Measurements from ENCODE around the gene ZNF32. TPM values are rescaled to one million over a fixed set of nuclear protein-coding genes. Genes with fewer than 3 reads are reported as not detected.

The ZNF32 gene
- total RNA-seq, 4 donors from 2014 or later: 54.8 to 77.7 (median 57.4) TPM

DNA sequence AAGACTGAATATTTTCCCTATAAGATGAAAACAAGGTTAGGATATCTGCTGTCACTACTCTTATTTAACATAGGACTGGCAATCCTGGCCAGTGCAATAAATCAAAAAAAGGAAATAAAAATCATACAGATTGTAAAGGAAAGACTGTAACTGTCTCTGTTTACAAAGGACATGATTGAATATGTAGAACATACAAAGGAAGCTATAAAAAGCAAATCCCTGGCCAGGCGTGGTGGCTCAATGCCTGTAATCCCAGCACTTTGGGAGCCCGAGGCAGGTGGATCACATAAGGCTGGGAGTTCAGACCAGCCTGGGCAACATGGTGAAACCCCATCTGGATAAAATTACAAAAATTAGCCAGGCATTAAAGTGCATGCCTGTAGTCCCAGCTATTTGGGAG is 26.6 kb downstream of the ZNF32 start:
- intact Hi-C loops (cut with DNase I): no loop called here
- H3K27ac ChIP-seq (replicated peaks in 1 of 4): no peak overlapping the region
- peaks cover 0 to 2% (median under 1%) of the 10 kb centered on the region in 4 donors for H3K36me3 ChIP-seq
- H3K4me1 ChIP-seq: no peaks in the 10 kb centered on the region
- peaks cover 0 to 3% (median under 1%) of the 10 kb centered on the region in 4 donors for H3K9me3 ChIP-seq
- H3K27me3 ChIP-seq: no peaks in the 10 kb centered on the region
- DNase-seq (ENCODE audit: extremely low spot score): no peak
- no peak for TF ChIP-seq POLR2A (IDR thresholded peaks at IDR 0.05; ENCODE audit: low read depth)
- TF ChIP-seq POLR2AphosphoS5 (IDR thresholded peaks at IDR 0.05): no peak
- TF ChIP-seq, protein P1, sequence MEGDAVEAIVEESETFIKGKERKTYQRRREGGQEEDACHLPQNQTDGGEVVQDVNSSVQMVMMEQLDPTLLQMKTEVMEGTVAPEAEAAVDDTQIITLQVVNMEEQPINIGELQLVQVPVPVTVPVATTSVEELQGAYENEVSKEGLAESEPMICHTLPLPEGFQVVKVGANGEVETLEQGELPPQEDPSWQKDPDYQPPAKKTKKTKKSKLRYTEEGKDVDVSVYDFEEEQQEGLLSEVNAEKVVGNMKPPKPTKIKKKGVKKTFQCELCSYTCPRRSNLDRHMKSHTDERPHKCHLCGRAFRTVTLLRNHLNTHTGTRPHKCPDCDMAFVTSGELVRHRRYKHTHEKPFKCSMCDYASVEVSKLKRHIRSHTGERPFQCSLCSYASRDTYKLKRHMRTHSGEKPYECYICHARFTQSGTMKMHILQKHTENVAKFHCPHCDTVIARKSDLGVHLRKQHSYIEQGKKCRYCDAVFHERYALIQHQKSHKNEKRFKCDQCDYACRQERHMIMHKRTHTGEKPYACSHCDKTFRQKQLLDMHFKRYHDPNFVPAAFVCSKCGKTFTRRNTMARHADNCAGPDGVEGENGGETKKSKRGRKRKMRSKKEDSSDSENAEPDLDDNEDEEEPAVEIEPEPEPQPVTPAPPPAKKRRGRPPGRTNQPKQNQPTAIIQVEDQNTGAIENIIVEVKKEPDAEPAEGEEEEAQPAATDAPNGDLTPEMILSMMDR (IDR thresholded peaks at IDR 0.05): no peak
- TF ChIP-seq EP300 (IDR thresholded peaks at IDR 0.05): no peak
- no peak overlapping the region for H3K4me3 ChIP-seq
- 62% methylated on average over 2 of the region's 2 CpGs for WGBS

DNA sequence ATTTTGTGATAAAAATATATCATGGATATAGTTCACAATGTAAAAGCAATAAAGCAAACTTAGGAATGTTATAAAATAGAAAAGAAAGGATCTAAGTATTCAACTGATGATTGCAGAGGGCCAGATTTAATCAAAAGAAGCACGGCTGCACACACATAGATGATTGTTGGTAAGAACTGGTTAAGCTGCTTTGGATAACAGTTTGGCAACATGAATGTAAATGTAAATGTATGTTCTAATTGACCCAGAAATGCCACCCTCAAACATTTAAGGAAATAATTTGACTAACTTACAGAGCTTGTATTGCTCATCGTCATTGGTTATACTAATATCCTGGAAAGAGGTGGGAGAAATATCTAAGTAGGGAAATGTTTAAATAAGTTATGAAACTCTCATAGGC is 29.3 kb downstream of the ZNF32 start:
- Histone ChIP-seq H3K27me3 (no peaks in the 10 kb centered on the region), H3K4me1 (no peaks in the 10 kb centered on the region), H3K9me3 (peaks cover 0 to 14% (median 7%) of the 10 kb centered on the region in 4 donors), H3K4me3 (no peak overlapping the region), H3K36me3 (peaks cover 12 to 26% (median 16%) of the 10 kb centered on the region in 4 donors), H3K27ac (replicated peaks in 1 of 4) (no peak overlapping the region)
- no peak for DNase-seq (ENCODE audit: extremely low spot score)
- intact Hi-C loops (cut with DNase I): no loop called here
- TF ChIP-seq POLR2AphosphoS5 (IDR thresholded peaks at IDR 0.05) (no peak), POLR2A (IDR thresholded peaks at IDR 0.05; ENCODE audit: low read depth) (no peak), EP300 (IDR thresholded peaks at IDR 0.05) (no peak)
- TF ChIP-seq, protein P1 (IDR thresholded peaks at IDR 0.05): no peak
- 88% methylated on average over 2 of the region's 2 CpGs for WGBS

DNA sequence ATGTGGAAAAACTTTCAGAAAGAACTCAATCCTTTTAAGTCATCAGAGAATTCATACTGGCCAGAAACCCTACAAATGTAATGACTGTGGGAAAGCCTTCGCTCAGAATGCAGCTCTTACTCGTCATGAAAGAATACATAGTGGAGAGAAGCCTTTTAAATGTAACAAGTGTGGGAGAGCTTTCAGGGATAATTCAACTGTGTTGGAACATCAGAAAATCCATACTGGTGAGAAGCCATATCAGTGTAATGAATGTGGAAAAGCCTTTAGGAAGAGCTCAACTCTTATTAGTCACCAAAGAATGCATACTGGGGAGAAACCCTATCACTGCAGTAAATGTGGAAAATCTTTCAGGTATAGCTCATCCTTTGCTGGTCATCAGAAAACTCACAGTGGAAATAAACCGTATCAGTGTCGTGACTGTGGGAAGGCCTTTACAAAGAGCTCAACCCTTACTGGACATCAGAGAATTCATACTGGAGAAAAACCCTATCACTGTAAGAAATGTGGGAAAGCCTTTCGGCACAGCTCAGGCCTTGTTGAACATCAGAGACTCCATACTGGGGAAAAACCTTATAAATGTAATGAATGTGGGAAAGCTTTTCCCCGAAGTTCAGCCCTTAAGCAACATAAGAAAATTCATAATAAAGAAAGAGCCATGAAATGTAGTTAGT is 31.8 kb downstream of the ZNF32 start:
- 97% methylated on average over 6 of the region's 6 CpGs for WGBS
- Histone ChIP-seq H3K4me3 (no peak overlapping the region), H3K9me3 (peaks cover 0 to 14% (median 7%) of the 10 kb centered on the region in 4 donors), H3K27me3 (no peaks in the 10 kb centered on the region), H3K27ac (replicated peaks in 1 of 4) (no peak overlapping the region), H3K4me1 (no peaks in the 10 kb centered on the region), H3K36me3 (peaks cover 12 to 42% (median 17%) of the 10 kb centered on the region in 4 donors)
- no peak for DNase-seq (ENCODE audit: extremely low spot score)
- intact Hi-C loops (cut with DNase I): no loop called here
- no peak for TF ChIP-seq EP300 (IDR thresholded peaks at IDR 0.05)
- TF ChIP-seq POLR2A (IDR thresholded peaks at IDR 0.05; ENCODE audit: low read depth): no peak
- TF ChIP-seq POLR2AphosphoS5 (IDR thresholded peaks at IDR 0.05): no peak
- TF ChIP-seq, protein P1 (IDR thresholded peaks at IDR 0.05): no peak

DNA sequence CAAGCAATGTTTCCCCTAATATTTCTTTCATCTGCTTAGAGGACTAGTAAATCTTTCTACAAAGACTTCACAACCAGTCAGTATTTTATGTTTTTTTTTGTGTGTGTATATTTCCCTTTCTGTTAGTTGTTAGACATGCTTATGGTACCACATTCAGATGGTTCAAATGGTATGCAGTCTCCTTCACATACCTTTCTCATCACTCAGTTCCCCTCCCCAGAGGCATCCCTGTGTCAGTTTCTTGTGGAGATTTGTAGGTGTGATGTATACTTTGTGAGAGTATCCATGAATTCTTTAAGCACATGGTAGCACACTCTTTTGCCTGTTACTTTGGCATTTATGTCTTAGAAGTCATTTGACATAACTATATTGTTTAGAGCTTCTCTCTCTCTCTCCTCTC is 38.0 kb downstream of the ZNF32 start:
- Histone ChIP-seq H3K9me3 (no peaks in the 10 kb centered on the region), H3K4me3 (no peak overlapping the region), H3K4me1 (peaks cover 3 to 12% (median 11%) of the 10 kb centered on the region in 4 donors), H3K27me3 (no peaks in the 10 kb centered on the region), H3K27ac (replicated peaks in 1 of 4) (no peak overlapping the region), H3K36me3 (peaks cover 10 to 61% (median 14%) of the 10 kb centered on the region in 4 donors)
- TF ChIP-seq POLR2A (IDR thresholded peaks at IDR 0.05; ENCODE audit: low read depth) (no peak), EP300 (IDR thresholded peaks at IDR 0.05) (no peak), POLR2AphosphoS5 (IDR thresholded peaks at IDR 0.05) (no peak)
- TF ChIP-seq, protein P1 (IDR thresholded peaks at IDR 0.05): no peak
- DNase-seq (ENCODE audit: extremely low spot score): no peak
- intact Hi-C loops (cut with DNase I): no loop called here
